HG02759 (cell line): ENCODE data around the gene CSNK1D.
A peak's percentile ranks its signal among the peaks of the same experiment; 100 is the strongest.

ENCODE experiments used
- ATAC-seq: cut with Tn5 transposase; IDR thresholded peaks from one replicate; pipeline ENCODE4 v1.9.1; 2021; ENCODE audit warnings: mild to moderate bottlenecking, moderate library complexity; ENCODE audit not compliant: unreplicated experiment

CSNK1D gene

DNA sequence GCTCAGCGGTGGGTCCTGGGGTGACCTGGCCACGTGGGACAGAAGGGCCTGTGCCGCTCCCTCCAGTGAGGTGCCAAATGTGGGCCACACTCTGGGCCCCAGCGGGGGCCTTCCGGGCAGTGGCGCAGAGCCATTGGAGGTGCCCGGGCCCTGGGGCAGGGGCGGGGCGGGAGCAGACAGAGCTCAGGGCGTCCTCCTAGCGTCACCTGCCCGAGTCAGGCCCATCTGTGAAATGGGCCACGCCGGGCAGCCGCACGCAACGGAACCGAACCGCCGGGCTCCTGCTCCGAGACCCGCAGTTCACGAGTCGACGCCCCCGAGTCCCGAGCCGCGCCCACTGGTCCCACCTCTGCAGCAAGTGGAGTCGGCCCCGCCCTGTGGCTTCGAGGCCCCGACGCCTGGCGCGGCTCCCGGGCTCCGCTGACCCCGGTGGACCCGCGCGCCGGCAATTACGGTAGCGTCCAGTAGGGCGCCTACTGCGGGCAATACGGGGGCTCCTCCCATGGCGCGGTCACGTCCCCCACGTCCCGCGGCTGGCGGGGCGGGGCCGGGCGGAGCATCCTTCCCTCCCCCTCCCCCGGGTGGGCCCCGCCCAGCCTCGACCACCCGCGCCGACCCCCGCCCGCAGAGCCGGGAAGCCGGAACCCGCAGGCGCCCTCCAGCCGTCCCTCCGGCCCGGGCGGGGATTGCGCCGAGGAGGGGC lies 42.7 kb downstream of the CSNK1D start:
- peak; percentile 36 for ATAC-seq

GRCh38 chr17:82229698-82230608 lies 43.5 kb downstream of the CSNK1D start:
- no peak for ATAC-seq

GRCh38 chr17:82228842-82229697 lies 44.4 kb downstream of the CSNK1D start, which contains the start of gene SLC16A3:
SLC16A3 (plus strand) TSS chr17:82229042; CDS start chr17:82236009, 6,967 bp downstream.
- ATAC-seq: peak; percentile 49

- ATAC-seq: peak; percentile 33
Observed at GRCh38 chr17:82228278-82228841, 45.1 kb downstream of the CSNK1D start.

DNA sequence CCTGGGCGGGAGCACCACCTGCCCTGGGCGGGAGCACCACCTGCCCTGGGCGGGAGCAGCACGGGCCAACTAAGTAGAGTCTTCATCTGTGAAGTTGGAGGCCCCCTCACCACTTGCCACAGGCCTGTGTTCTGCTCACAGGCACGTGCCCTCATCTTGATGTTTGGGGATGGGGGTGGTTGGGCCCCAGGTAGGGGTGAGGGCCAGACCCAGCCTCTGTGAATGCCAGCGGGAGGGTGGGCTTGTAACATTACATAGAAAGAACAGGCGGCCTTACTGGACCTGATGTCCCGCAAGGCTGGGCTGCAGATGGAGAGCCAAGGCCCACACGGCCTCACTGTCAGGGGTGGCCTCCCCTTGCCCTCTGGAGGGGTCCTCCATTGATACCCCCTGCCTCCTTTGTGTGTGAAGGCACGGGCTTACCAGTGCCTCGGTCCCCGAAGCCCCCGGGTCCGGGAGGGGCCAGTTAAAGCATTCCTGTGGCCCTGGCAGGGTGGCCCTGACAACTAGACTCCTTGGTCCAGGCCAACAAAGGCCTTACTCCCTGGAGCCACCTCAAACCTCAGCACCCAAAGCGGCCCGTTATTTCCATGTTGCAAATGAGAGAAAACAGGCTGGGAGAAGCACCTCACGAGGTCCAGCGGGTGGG lies 45.7 kb downstream of the CSNK1D start:
- no peak for ATAC-seq

GRCh38 chr17:82226809-82227628 lies 46.5 kb downstream of the CSNK1D start:
- ATAC-seq: no peak

GRCh38 chr17:82226146-82226808 lies 47.2 kb downstream of the CSNK1D start:
- no peak for ATAC-seq

GRCh38 chr17:82225368-82226029 lies 48.0 kb downstream of the CSNK1D start:
- no peak for ATAC-seq

- no peak for ATAC-seq
Observed at GRCh38 chr17:82224666-82225065, 48.8 kb downstream of the CSNK1D start.

DNA sequence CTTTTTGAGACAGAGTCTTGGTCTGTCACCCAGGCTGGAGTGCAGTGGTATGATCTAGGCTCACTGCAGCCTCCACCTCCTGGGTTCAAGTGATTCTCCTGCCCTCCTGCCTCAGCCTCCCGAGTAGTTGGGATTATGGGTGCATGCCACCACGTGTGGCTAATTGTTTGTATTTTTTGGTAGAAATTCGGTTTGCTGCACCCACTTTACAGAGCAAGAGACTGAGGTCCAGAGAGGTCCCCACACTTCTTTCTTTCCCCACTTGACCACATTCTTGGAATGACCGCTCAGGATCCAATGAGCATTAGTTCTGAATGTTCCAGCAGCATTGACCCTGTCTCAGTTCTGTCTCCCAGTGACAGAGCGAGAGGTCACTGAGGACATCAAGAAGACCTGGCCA lies 50.0 kb downstream of the CSNK1D start:
- ATAC-seq: no peak

DNA sequence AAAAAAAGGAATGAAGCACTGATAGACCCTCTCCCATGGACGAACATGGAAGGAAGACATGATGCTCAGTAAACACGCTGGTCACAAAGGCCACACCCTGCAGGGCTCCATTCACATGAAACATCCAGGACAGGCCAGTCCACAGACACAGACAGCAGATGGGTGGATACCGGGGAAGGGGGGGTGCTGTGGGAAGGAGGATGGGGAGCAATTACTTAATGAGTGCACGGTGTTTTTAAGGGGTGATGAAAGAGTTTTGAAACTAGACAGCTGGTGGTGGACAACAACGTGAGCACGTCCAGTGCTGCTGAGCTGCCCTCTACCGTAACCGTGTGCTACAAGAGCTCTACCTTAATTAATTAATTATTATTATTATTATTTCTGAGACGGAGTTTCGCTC lies 50.7 kb downstream of the CSNK1D start:
- ATAC-seq: no peak

GRCh38 chr17:82221341-82221902 lies 52.1 kb downstream of the CSNK1D start:
- ATAC-seq: no peak

- ATAC-seq: no peak
Observed at GRCh38 chr17:82219753-82220709, 53.5 kb downstream of the CSNK1D start.

DNA sequence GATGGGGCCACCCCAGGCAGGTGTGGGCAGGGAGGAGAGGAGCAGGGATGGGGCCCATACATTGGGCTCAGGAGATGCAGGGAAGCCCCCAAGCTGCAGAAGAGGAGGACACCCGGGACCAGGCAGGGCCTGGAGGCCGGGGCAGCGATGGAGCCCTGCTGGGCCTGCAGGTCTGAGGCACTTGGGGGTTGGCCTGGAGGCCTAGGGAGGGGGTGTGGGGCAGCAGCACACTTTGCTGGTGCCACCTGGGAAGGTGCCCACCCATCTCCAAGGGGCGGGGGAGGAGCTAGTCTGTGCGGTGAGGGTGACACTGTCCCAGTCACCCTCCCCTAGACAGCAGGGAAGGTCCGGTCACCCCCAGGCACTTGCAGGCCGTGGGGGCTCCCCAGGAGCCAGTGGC lies 54.4 kb downstream of the CSNK1D start:
- ATAC-seq: no peak

GRCh38 chr17:82218349-82219075 lies 55.0 kb downstream of the CSNK1D start:
- no peak for ATAC-seq

DNA sequence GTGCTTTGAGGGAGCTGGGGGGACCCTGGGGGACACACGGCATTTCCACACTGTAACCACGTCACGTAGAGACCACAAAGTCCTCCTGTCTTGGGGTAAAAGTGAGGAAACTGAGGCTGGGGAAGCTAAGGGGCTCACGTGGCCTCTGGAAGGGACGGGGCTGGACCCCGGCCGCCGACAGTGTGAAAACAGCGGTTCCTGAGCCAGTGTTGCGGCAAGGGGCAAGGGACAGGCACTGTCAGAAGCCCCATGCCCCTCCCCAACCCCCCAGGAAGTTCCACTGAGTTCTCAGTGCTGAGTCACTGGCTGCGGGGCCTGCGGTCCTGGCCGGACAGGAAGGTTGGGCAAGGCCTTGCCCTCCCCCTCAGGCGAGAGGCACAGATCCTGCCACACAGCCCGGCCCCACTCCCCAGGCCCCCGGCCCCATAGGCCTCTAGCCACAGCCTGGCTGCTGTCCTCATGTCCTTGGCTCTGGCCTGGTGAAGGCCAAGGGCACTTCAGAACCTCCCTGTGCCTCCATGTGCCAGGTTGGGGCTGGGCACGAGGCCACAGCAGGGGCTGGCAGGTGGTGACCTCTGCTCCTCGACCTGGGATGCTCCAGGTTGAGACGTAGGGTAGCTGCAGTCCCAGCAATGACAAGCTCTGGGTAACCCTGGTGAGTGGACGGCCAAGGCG lies 55.8 kb downstream of the CSNK1D start:
- ATAC-seq: no peak
